GM18517 (cell line): ENCODE data around the gene MACROD2.

Experiments
- ATAC-seq: cut with Tn5 transposase; IDR thresholded peaks from one replicate; pipeline ENCODE4 v1.9.1; 2021; ENCODE audit warnings: mild to moderate bottlenecking, moderate library complexity; ENCODE audit not compliant: unreplicated experiment

Gene MACROD2

GRCh38 chr20:14512839-14513238 is 517.5 kb downstream of the MACROD2 start:
- ATAC-seq = no peak

GRCh38 chr20:14518648-14519047 is 523.3 kb downstream of the MACROD2 start:
- ATAC-seq = no peak

GRCh38 chr20:14521016-14521415 is 525.7 kb downstream of the MACROD2 start:
- no peak for ATAC-seq

GRCh38 chr20:14521436-14521835 is 526.1 kb downstream of the MACROD2 start:
- no peak for ATAC-seq

GRCh38 chr20:14522595-14522994 is 527.3 kb downstream of the MACROD2 start:
- ATAC-seq = no peak

GRCh38 chr20:14523090-14523489 is 527.8 kb downstream of the MACROD2 start:
- no peak for ATAC-seq

- ATAC-seq = no peak
Observed at GRCh38 chr20:14525426-14525825, 530.1 kb downstream of the MACROD2 start.

- ATAC-seq = no peak
Observed at GRCh38 chr20:14526891-14527290, 531.6 kb downstream of the MACROD2 start.

- no peak for ATAC-seq
Observed at GRCh38 chr20:14531786-14532185, 536.5 kb downstream of the MACROD2 start.

GRCh38 chr20:14536738-14537137 is 541.4 kb downstream of the MACROD2 start:
- no peak for ATAC-seq

GRCh38 chr20:14538433-14538832 is 543.1 kb downstream of the MACROD2 start:
- peak; percentile 92 for ATAC-seq

GRCh38 chr20:14543040-14543439 is 547.7 kb downstream of the MACROD2 start:
- ATAC-seq = no peak

- no peak for ATAC-seq
Observed at GRCh38 chr20:14544688-14545087, 549.4 kb downstream of the MACROD2 start.

- no peak for ATAC-seq
Observed at GRCh38 chr20:14550655-14551054, 555.3 kb downstream of the MACROD2 start.

- ATAC-seq = no peak
Observed at GRCh38 chr20:14553774-14554534, 558.6 kb downstream of the MACROD2 start.

GRCh38 chr20:14555676-14556075 is 560.4 kb downstream of the MACROD2 start:
- ATAC-seq = no peak

- ATAC-seq = no peak
Observed at GRCh38 chr20:14556206-14556605, 560.9 kb downstream of the MACROD2 start.

- ATAC-seq = no peak
Observed at GRCh38 chr20:14559612-14560011, 564.3 kb downstream of the MACROD2 start.

GRCh38 chr20:14561741-14562221 is 566.5 kb downstream of the MACROD2 start:
- ATAC-seq = no peak

GRCh38 chr20:14562981-14563380 is 567.7 kb downstream of the MACROD2 start:
- no peak for ATAC-seq

- no peak for ATAC-seq
Observed at GRCh38 chr20:14566505-14566904, 571.2 kb downstream of the MACROD2 start.

- no peak for ATAC-seq
Observed at GRCh38 chr20:14568225-14568624, 572.9 kb downstream of the MACROD2 start.

GRCh38 chr20:14568701-14569100 is 573.4 kb downstream of the MACROD2 start:
- ATAC-seq = no peak
